ENCODE measurements around the gene ACTC1. TPM values are rescaled to one million over a fixed set of nuclear protein-coding genes. Genes with fewer than 3 reads are reported as not detected.

ACTC1 gene
- total RNA-seq, 1 experiment from 2014 or later, result not detected

- in situ Hi-C loops (cut with HindIII; ENCODE audit: low sequenced_read_pairs), result no loop called here
- no peak for DNase-seq (ENCODE audit: low spot score)
These were observed 25.6 kb downstream of the ACTC1 start for GRCh38 chr15:34769711-34770110.

DNA sequence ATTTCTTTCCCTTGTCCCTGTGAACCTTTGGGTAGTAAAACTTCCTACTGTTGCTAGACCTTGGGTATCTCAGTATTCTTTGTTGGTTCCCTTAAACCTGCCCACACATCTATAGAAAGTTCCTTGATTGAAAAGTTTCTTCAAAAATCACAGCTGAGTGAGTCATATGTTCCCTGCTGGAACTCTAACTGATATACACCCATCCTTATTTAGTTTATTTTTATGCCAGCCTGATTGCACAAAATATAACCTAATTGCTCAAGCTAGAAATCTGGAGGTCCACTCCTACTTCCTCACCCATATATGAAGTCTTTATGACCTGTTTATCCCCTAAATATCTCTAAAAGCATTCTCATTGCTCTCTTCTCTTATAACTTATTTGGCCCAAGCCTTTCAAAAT is 26.8 kb downstream of the ACTC1 start:
- in situ Hi-C loops (cut with HindIII; ENCODE audit: low sequenced_read_pairs), result no loop called here
- no peak for DNase-seq (ENCODE audit: low spot score)

DNA sequence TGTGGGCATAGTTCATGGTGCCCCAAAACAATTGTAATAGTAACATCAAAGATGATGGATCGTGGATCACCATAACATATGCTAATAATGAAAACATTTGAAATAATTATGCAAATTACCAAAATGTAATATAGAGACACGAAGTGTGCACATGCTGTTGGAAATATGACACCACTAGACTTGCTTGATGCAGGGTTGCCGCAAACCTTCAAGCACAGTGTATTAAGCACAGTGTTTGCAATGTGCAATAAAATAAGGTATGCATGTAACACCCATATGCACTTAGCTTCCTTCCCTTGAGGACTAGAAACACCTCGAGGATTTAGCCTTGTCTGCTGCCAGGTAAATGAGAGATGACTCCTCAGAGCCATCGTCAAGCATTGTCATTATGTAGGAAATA is 29.6 kb downstream of the ACTC1 start:
- in situ Hi-C loops (cut with HindIII; ENCODE audit: low sequenced_read_pairs), result no loop called here
- no peak for DNase-seq (ENCODE audit: low spot score)

DNA sequence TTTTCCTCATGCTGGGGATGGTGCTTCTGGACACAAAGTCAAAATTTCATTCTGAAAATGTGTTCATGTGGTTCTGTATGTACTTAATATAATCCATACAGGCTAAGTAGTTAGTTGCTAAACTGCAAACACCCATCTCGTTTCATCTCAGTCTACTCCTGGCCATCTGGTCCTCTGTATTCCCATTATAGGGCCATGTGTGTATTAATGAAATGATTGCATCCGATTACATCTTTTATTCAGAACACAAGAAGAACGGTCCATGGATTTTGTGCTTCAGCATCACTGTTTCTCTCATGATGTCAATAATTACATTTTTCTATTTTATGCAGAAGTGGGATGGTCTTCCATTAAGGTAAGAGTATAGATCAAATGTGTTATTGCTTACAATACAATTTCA is 34.4 kb downstream of the ACTC1 start:
- in situ Hi-C loops (cut with HindIII; ENCODE audit: low sequenced_read_pairs), result no loop called here

DNA sequence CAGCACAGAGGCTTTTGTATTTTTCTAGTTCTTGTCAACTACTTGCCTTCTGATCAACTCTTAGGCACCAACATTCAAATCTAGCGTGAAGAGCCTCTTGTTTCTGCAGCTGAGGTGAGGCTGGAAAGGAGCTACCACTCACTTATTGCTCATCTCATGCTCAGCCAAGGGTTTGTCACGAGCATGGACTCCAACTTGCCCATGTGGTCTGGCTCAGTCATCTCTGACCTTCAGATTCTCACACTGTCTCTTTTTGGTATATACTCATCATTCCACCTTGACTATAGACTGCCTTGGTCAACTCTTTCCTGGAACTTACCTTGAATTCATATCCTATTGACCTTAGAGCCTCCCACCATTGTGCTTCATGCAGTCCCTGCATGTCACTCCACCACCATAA is 35.4 kb downstream of the ACTC1 start:
- in situ Hi-C loops (cut with HindIII; ENCODE audit: low sequenced_read_pairs), result no loop called here
- DNase-seq (ENCODE audit: low spot score), result no peak

More for the DNA sequence above, 34.4 kb downstream of the ACTC1 start:
- no peak for DNase-seq (ENCODE audit: low spot score)

DNA sequence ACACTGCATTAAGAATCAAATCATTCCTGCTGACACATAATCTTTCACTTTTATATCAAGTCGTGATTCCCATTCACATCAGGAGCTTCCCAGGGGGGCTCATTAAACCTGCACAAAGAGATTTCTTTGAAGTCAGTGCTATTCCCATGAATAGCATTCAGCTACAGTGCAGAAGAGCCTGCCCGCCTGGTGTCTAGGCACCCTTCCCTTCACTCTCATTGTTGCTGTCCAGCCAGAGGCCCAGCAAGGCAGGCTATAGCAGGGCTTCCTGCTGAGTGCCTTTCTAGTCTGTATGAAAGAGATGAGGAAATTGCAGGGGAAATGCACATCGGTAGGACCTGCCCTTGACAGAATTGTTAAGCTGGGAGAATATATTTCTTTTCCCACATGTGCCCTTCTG is 36.0 kb downstream of the ACTC1 start:
- no peak for DNase-seq (ENCODE audit: low spot score)
- in situ Hi-C loops (cut with HindIII; ENCODE audit: low sequenced_read_pairs), result no loop called here

DNA sequence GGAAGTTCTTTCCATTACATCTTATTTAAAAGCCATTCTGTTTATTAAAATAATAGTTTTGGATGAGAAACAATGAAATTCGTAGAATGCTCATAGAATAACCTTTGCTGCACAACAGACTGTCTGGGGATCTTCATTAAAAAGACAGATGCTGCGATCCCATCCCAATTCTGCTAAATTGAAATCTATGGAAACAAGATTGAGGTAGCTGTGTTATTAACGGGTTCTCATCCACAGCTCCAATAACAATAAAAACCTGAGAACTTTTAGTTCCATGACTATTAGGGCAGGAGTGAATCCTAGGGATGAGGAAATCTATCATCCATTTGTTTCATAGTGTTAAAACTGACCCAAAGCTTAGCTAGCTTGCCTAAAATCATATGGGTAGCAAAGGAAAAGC is 38.1 kb downstream of the ACTC1 start:
- DNase-seq (ENCODE audit: low spot score), result no peak
- in situ Hi-C loops (cut with HindIII; ENCODE audit: low sequenced_read_pairs), result no loop called here

GRCh38 chr15:34755419-34755773 is 40.0 kb downstream of the ACTC1 start:
- DNase-seq (ENCODE audit: low spot score), result no peak
- in situ Hi-C loops (cut with HindIII; ENCODE audit: low sequenced_read_pairs), result no loop called here

- peak; percentile 16 for DNase-seq (ENCODE audit: low spot score)
- in situ Hi-C loops (cut with HindIII; ENCODE audit: low sequenced_read_pairs), result no loop called here
These were observed 40.5 kb downstream of the ACTC1 start, which contains the start of gene GJD2 for GRCh38 chr15:34754674-34755418. GJD2 (minus strand) TSS chr15:34754998; CDS start chr15:34754488, 510 bp downstream.

DNA sequence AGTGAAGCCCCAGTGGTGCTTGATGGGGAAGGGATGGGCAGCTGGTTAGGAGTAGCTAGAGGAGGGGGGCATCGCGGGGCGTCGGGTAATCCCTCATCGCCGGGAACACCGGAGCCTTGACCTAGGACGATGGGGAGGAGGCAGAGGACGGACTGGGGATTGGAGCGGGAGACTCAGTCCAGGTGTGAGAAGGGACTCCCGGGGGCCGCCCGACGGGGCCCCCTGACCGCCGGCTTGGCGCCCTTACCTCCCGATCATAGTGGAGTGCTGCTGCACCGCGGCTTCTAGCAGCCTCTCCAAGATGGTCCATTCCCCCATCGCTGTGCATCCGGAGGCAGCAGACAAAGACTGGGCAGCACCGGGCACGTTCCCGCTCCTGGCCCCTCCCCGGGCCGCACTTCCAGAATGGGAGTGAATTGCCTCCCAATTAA is 41.2 kb downstream of the ACTC1 start:
- DNase-seq (ENCODE audit: low spot score), result no peak
- in situ Hi-C loops (cut with HindIII; ENCODE audit: low sequenced_read_pairs), result no loop called here

DNA sequence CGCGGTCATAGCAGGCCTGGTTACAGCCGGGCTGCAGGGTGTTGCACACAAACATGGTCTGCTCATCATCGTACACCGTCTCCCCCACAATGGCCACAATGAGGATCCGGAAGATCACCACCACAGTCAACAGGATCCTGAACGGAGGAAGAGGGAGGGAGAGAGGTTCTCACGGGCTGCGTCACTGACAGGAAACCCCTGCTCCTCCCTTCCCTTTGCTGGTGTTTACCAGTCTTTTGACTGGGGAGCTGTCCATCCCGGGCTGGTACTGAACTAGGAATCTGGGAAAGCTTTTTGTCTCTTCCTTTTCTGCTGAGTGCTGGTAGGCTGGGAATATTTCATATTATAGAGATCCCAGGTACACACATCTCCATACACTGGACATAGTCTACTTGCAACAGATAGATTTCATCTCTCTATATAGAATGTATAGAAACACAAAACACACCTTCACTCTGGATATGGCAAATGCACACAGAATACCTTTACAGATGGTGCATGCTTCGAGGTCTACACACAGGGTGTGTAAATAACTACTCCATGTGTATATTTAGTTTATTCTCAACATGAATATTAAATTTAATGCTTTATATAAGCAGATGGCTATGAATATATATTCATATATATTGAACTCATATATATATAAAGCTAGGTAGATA is 42.0 kb downstream of the ACTC1 start:
- in situ Hi-C loops (cut with HindIII; ENCODE audit: low sequenced_read_pairs), result no loop called here
- DNase-seq (ENCODE audit: low spot score), result no peak

- in situ Hi-C loops (cut with HindIII; ENCODE audit: low sequenced_read_pairs), result no loop called here
- no peak for DNase-seq (ENCODE audit: low spot score)
These were observed 45.7 kb downstream of the ACTC1 start for GRCh38 chr15:34749691-34750090.

Other genes starting within 250 kb of the ACTC1 start
- gene GOLGA8B, start 211.9 kb downstream of the ACTC1 start, total RNA-seq (2014; rRNA removed; shearing (Covaris generic)), result 13.7 and 51.3 TPM in 2 replicates
- 9.6 and 17.1 TPM in 2 replicates for gene GJD2, start 40.6 kb downstream of the ACTC1 start, total RNA-seq (2014; rRNA removed; shearing (Covaris generic))
- 66.6 and 117 TPM in 2 replicates for gene AQR, start 174.2 kb upstream of the ACTC1 start, total RNA-seq (2014; rRNA removed; shearing (Covaris generic))
- 55.4 and 97.1 TPM in 2 replicates for gene ZNF770, start 192.7 kb upstream of the ACTC1 start, total RNA-seq (2014; rRNA removed; shearing (Covaris generic))

All from G401 (cell line).